Spleen (tissue), 11 donors: ENCODE data around the gene CCSAP. TPM values are rescaled to one million over a fixed set of nuclear protein-coding genes. Genes with fewer than 3 reads are reported as not detected.

Source experiments
- DNase-seq: peaks from one replicate; pipeline ENCODE4 v3.0.0-alpha.2; 2020
- H3K27ac ChIP-seq, 8 donors: fragments of 200-600 bp; sonication (generic) in 7 of 8; 1 replicate in 4 of 8; 2 replicates in 4 of 8; pipeline versions ENCODE4 v1.5.0 to v1.8.0; 2016 to 2021; ENCODE audit warnings: inconsistent platforms in 4 of 8, mild to moderate bottlenecking in 4 of 8, moderate library complexity in 1 of 8
- H3K27me3 ChIP-seq, 7 donors: fragments of 200-600 bp; sonication (generic) in 6 of 7; replicated peaks in 1 of 7; 1 replicate in 4 of 7; 2 replicates in 3 of 7; pipeline versions ENCODE4 v1.5.0 to v1.8.0; 2016 to 2021; ENCODE audit warnings: inconsistent platforms in 3 of 7, mild to moderate bottlenecking in 1 of 7
- H3K36me3 ChIP-seq, 6 donors: fragments of 200-600 bp; sonication (generic) in 5 of 6; 1 replicate in 4 of 6; 2 replicates in 2 of 6; pipeline versions ENCODE4 v1.5.0 to v1.8.0; 2016 to 2021; ENCODE audit warnings: inconsistent platforms in 2 of 6
- H3K4me1 ChIP-seq, 6 donors: fragments of 200-600 bp; sonication (generic) in 5 of 6; 1 replicate in 3 of 6; 2 replicates in 3 of 6; pipeline versions ENCODE4 v1.5.0 to v1.8.0; 2016 to 2021; ENCODE audit warnings: inconsistent platforms in 3 of 6
- H3K4me3 ChIP-seq, 8 donors: fragments of 200-600 bp; sonication (generic) in 7 of 8; 1 replicate in 4 of 8; 2 replicates in 4 of 8; pipeline versions ENCODE4 v1.5.0 to v1.8.0; 2016 to 2021; ENCODE audit warnings: inconsistent platforms in 4 of 8, mild to moderate bottlenecking in 4 of 8, moderate library complexity in 2 of 8
- H3K9me3 ChIP-seq, 8 donors: fragments of 200-600 bp; sonication (generic) in 7 of 8; 1 replicate in 4 of 8; 2 replicates in 4 of 8; pipeline versions ENCODE4 v1.5.0 to v1.8.0; 2016 to 2021; ENCODE audit warnings: inconsistent platforms in 4 of 8
- POLR2A ChIP-seq, 3 donors: fragments of 450-650 bp; IDR thresholded peaks; one replicate each; pipeline ENCODE4 v1.5.1; 2017; ENCODE audit warnings: antibody characterized with exemption in 3 of 3, mild to moderate bottlenecking in 1 of 3
- POLR2AphosphoS5 ChIP-seq, 3 donors: sonication (generic); formaldehyde crosslinking; IDR thresholded peaks; one replicate each; pipeline ENCODE4 v1.5.1; 2017; ENCODE audit warnings: antibody characterized with exemption in 3 of 3
- WGBS, 5 donors: extraction: QIAGEN DNeasy Blood & Tissue Kit in 3 of 5; methylation state at CpG; one replicate each; pipeline versions ENCODE4 v1.1.5 to v1.1.7; 2013 to 2018; 5-methylcytosine and 5-hydroxymethylcytosine counted together
- intact Hi-C: fragments of 100-400 bp; cut with DNase I; formaldehyde crosslinking; loops from one replicate; pipeline ENCODE4 v1.15.0; 2023; ENCODE audit warnings: low total_unique reads
- polyA plus RNA-seq, 3 donors: library from polyadenylated mRNA; stranded (reverse); fragments of 200-250 nt; gene quantifications; one replicate each; pipeline ENCODE4 v1.2.1, GENCODE V29; 2013
- small RNA-seq, 4 donors: library from RNA; depleted of rRNA; stranded (forward); fragments of <200 nt; gene quantifications; one replicate each; pipeline ENCODE3, GENCODE V24; 2016
- total RNA-seq, 7 donors: library from RNA; depleted of rRNA in 3 of 7; stranded (reverse); fragments of >200 nt in 3 of 7; fragmentation: NEBNext Ultra II Directional in 4 of 7; extraction: Animal tissue kit (Norgen Biotek cat#: 25700) in 4 of 7; gene quantifications; one replicate each; pipeline versions ENCODE4 v1.1.0 to v1.2.1, GENCODE V29; 2016 to 2021
- TF ChIP-seq, protein P1 (sequence below), 11 experiments: fragments of 200-600 bp in 7 of 11; fragments of 450-650 bp in 4 of 11; sonication (generic) in 4 of 11; IDR thresholded peaks in 8 of 11; conservative IDR thresholded peaks in 3 of 11; 1 replicate in 7 of 11; 2 replicates in 4 of 11; pipeline versions ENCODE4 v1.4.0 to v1.8.0; 2016 to 2021; ENCODE audit warnings: antibody characterized with exemption in 11 of 11, inconsistent platforms in 4 of 11, mild to moderate bottlenecking in 1 of 11
- donor health status: healthy with polysubstance abuse.
- donor health status: DM: no; HTN: no; CAD: no; lungs with moderate emphysema.
- donor health status: DM: no; HTN: no; CAD: no.
- donor health status: Bipolar disorder and iron deficiency.
- donor health status: healthy.
- donor health status: DM: no; HTN: no; CAD: no.
- donor health status: DM: yes; HTN: yes; CAD: no.

The CCSAP gene
- total and polyA plus RNA-seq, 10 donors, result 2.1 to 11.4 (median 8.8) TPM

DNA sequence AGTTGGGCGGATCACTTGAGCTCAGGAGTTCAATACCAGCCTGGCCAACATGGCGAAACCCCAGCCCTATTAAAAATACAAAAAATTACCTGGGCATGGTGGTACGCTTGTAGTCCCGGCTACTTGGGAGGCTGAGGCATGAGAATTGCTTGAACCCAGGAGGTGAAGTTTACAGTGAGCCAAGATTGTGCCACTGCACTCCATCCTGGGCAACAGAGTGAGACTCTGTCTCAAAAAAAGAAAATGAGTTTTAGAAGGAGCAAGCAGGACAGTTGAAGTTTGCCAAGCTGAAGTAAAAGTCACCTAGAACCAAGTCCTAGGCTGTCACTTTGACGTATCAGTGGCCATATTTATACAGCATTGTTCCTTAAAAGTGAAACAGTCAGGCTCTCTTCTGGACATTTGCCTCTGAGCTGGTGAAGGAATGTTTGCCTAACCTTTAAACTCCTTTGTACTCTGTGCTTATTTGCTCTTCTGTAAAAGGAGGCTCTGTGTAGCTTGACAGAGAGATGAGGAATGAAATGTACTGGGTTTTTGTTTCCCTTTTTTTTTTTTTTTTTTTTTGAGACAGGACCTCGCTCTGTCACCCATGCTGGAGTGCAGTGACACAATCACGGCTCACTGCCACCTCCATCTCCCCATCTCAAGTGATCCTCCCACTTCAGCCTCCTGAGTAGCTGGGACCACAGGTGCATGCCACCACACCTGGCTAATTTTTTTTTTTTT lies 69.2 kb downstream of the CCSAP start:
- Histone ChIP-seq H3K36me3 (peaks cover 0 to 8% (median 0%) of the 10 kb centered on the region in 6 donors), H3K4me3 (no peak overlapping the region), H3K27me3 (no peaks in the 10 kb centered on the region), H3K9me3 (peaks cover 0 to 8% (median 0%) of the 10 kb centered on the region in 8 donors), H3K27ac (no peak overlapping the region), H3K4me1 (peaks cover 15 to 55% (median 33%) of the 10 kb centered on the region in 6 donors)
- WGBS, 5 donors, result 83 to 94% (median 89%) methylated on average over 7 of the region's 7 CpGs
- intact Hi-C loops, result no loop called here
- no peak for DNase-seq
- TF ChIP-seq, protein P1, sequence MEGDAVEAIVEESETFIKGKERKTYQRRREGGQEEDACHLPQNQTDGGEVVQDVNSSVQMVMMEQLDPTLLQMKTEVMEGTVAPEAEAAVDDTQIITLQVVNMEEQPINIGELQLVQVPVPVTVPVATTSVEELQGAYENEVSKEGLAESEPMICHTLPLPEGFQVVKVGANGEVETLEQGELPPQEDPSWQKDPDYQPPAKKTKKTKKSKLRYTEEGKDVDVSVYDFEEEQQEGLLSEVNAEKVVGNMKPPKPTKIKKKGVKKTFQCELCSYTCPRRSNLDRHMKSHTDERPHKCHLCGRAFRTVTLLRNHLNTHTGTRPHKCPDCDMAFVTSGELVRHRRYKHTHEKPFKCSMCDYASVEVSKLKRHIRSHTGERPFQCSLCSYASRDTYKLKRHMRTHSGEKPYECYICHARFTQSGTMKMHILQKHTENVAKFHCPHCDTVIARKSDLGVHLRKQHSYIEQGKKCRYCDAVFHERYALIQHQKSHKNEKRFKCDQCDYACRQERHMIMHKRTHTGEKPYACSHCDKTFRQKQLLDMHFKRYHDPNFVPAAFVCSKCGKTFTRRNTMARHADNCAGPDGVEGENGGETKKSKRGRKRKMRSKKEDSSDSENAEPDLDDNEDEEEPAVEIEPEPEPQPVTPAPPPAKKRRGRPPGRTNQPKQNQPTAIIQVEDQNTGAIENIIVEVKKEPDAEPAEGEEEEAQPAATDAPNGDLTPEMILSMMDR (IDR thresholded peaks at IDR 0.05 in 8 of 11, conservative IDR thresholded peaks at IDR 0.05 in 3 of 11), result no peak
- no peak for TF ChIP-seq POLR2A (IDR thresholded peaks at IDR 0.05)
- TF ChIP-seq POLR2AphosphoS5 (IDR thresholded peaks at IDR 0.05), result no peak

DNA sequence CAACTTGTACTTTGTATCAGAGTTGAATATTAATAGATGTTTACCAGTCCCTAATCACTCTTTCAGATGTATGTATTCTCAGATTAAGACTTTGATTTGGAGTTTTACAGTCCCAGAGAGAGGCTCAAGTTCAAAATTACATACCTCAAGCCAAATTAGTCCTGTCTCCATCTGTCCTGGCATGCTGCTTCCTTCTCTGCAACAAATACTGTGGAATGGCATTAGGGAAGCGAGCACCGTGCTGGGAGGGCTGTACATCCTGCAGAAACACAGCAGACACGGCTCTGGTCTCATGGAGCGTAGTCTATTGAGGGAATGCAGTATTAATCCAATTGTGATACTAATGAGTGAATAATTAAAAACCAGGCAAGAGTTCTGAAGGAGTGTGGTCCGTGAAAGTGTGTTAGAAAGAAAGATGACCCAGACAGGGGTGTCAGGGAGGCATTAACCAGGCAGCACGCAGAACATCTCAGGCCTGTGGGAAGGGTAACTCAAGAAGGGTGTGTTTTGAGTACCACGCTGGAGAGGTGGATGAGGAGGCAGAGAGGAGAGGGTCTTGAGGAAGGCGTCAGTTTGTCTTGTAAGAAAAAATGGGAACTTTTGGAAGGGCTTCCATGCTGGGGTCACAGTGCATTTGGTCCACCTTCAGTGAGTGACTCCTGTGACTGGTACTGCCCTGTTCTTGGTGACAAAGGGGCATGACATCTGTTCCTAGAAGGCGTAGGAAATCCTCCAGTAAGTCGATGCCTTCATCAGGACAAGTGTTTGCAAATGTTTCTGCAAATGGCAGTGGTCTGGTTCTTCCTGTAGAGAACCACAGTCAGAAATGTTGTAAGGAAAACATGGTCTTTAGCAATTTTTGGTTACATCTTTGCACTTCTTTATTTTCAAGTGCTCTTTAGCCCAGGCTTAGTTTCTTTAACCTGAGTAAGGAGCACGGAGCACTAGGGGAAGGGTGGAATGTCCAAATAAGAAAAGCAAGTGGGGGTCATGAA lies 70.4 kb downstream of the CCSAP start:
- intact Hi-C loops, result no loop called here
- H3K9me3 ChIP-seq, result peaks cover 0 to 11% (median 3%) of the 10 kb centered on the region in 8 donors
- H3K36me3 ChIP-seq, result peaks cover 0 to 4% (median 0%) of the 10 kb centered on the region in 6 donors
- no peak overlapping the region for H3K27ac ChIP-seq
- TF ChIP-seq POLR2AphosphoS5 (IDR thresholded peaks at IDR 0.05) (no peak), POLR2A (IDR thresholded peaks at IDR 0.05) (no peak)
- TF ChIP-seq, protein P1 (IDR thresholded peaks at IDR 0.05 in 8 of 11, conservative IDR thresholded peaks at IDR 0.05 in 3 of 11), result no peak
- peaks cover 14 to 45% (median 32%) of the 10 kb centered on the region in 6 donors for H3K4me1 ChIP-seq
- WGBS, 5 donors, result 58 to 67% (median 62%) methylated on average over 11 of the region's 11 CpGs
- no peak for DNase-seq
- H3K27me3 ChIP-seq, result no peaks in the 10 kb centered on the region
- H3K4me3 ChIP-seq, result peak overlapping the region in 6 of 8 donors; percentile 75 to 91 (median 77)

DNA sequence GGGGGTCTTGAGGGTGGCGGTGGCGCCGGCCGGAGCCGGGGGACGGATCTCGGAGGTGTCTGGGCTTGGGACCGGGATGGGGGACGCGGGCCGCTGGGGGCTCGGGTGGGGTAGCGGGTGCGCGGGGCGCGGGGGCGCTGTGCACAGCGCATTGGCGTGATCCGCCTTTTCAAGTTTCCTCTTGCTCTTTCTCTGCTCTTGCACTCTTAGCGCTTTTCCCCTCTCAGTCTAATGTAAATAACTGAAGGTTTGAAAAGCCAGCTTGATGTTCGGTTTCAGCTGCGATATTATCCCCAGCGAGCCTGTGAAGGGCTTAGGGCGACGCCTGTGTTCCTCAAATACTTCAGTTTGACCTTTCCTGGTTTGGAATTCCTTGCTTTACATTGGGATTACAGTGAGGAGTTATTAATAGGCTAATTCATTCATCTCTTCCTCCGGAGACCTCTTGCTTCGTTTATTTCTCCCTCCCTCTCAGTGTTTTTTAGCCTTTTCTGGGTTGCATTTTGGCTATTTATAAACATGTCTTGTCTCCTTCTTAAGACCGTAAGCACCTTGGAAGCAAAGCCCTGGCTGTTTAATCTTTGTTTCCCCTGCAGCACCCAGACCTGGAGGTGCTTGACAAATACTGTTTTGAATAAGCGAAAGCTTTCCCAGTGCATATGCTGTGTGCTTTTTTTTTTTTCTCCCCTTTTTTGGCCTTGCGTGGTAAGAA lies 71.2 kb downstream of the CCSAP start:
- WGBS, 5 donors, result 1 to 3% (median 2%) methylated on average over 15 to 32 of the region's 32 CpGs
- TF ChIP-seq, protein P1 (IDR thresholded peaks at IDR 0.05 in 8 of 11, conservative IDR thresholded peaks at IDR 0.05 in 3 of 11), result peak in 1 of 11 experiments; percentile 14
- TF ChIP-seq POLR2A (IDR thresholded peaks at IDR 0.05), result no peak
- H3K4me1 ChIP-seq, result peaks cover 14 to 45% (median 32%) of the 10 kb centered on the region in 6 donors
- intact Hi-C loops, result no loop called here
- no peak for DNase-seq
- H3K36me3 ChIP-seq, result no peaks in the 10 kb centered on the region
- peaks cover 0 to 20% (median 7%) of the 10 kb centered on the region in 8 donors for H3K9me3 ChIP-seq
- H3K27me3 ChIP-seq, result no peaks in the 10 kb centered on the region
- H3K4me3 ChIP-seq, result peak overlapping the region; percentile 63 to 91 (median 76)
- H3K27ac ChIP-seq, result peak overlapping the region; percentile 64 to 91 (median 76)

Small RNA genes lying within 50 kb of the gene (small RNA-seq; reads per million reads assigned to genes)
- gene RNU6-180P, result 0 reads per million in 4 donors

Other genes with a start within 250 kb of the CCSAP start
- gene RAB4A, start 71.9 kb downstream of the CCSAP start, total RNA-seq, result 10 to 100 TPM; 19.7 to 49.8 (median 35.3) TPM
- gene RAB4A, start 71.9 kb downstream of the CCSAP start, polyA plus RNA-seq, result 10 to 100 TPM; 20.7 to 23.3 (median 22.2) TPM
- gene ACTA1, start 91.0 kb upstream of the CCSAP start, total RNA-seq, result under 1 TPM in 1 of 7 donors, not detected in 6; 0.66 TPM
- gene ACTA1, start 91.0 kb upstream of the CCSAP start, polyA plus RNA-seq, result 1 to 10 TPM in 1 of 3 donors, under 1 TPM in 2; 0.61 to 5.0 (median 0.97) TPM
- gene NUP133, start 165.3 kb upstream of the CCSAP start, total RNA-seq, result 10 to 100 TPM; 23.0 to 42.8 (median 38.4) TPM
- 10 to 100 TPM; 15.3 to 21.0 (median 17.8) TPM for gene NUP133, start 165.3 kb upstream of the CCSAP start, polyA plus RNA-seq
- gene ABCB10, start 215.7 kb upstream of the CCSAP start, total RNA-seq, result 10 to 100 TPM; 13.6 to 21.9 (median 16.3) TPM
- gene ABCB10, start 215.7 kb upstream of the CCSAP start, polyA plus RNA-seq, result 1 to 10 TPM; 6.9 to 7.7 (median 7.3) TPM